ENCODE results near the gene SPAG6.
"Not testable (repeated sequence)": the region's sequence is repeated elsewhere in the genome, so short reads cannot be mapped to it uniquely, and the experiment has no call there.

The SPAG6 gene

GRCh38 chr10:22345301-22346095, at the start of gene SPAG6:
Gene SPAG6 (plus strand): TSS chr10:22345496. CDS start chr10:22345612, 116 bp downstream.
- H3K27ac ChIP-seq: no peak within 1 kb of the TSS
- DNase-seq (ENCODE audit: low spot score): no peak
- CTCF ChIA-PET: interaction anchor here (0.5 to 0.6 kb wide), 2 partner anchors 72 to 99 kb away, joined by 3 to 4 read pairs; no protein-coding TSS in a partner anchor
- POLR2A ChIA-PET (ENCODE audit: low non-redundant PET): no interaction called here
- TF ChIP-seq CTCF (conservative IDR thresholded peaks at IDR 0.05; ENCODE audit: low read depth): no peak

DNA sequence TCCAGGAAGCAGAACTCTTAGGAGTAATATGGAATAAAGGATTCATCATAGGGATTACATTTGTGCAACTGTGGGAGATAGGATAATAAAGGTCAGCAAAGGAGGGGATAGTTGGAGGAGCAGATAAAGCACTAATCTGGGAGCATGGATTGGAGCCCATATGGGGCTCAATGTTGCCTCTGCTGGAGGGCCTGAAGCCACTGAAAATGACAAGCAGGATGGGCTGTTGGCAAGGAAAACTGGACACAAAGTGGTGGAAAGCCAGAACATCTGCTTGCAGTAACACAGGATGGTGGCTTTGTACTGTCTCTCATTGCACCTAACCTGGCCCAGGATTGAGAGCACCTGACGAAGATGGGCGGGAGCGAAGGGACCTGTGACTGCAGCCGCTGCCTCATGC, 44.1 kb upstream of the SPAG6 start:
- H3K27ac ChIP-seq: no peak overlapping the region
- POLR2A ChIA-PET (ENCODE audit: low non-redundant PET): no interaction called here
- no peak for TF ChIP-seq CTCF (conservative IDR thresholded peaks at IDR 0.05; ENCODE audit: low read depth)
- no peak for DNase-seq (ENCODE audit: low spot score)
- CTCF ChIA-PET: no interaction called here

DNA sequence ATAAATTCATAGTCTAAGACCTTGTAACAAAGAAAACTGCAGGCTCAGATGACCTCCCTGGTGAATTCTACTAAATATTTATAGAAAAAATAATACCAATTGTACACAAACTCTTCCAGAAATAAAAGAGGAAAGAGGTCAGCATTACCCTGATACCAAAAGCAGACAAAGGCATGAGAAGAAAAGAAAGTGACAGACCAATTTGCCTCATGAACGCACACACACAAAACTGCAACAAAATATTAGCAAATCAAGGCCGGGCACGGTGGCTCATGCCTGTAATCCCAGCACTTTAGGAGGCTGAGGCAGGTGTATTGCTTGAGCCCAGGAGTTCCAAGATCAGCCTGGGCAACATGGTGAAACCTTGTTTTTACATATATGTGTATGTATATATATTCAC, 41.8 kb upstream of the SPAG6 start:
- CTCF ChIA-PET: no interaction called here
- DNase-seq (ENCODE audit: low spot score): no peak
- H3K27ac ChIP-seq: no peak overlapping the region
- POLR2A ChIA-PET (ENCODE audit: low non-redundant PET): no interaction called here
- TF ChIP-seq CTCF (conservative IDR thresholded peaks at IDR 0.05; ENCODE audit: low read depth): no peak

DNA sequence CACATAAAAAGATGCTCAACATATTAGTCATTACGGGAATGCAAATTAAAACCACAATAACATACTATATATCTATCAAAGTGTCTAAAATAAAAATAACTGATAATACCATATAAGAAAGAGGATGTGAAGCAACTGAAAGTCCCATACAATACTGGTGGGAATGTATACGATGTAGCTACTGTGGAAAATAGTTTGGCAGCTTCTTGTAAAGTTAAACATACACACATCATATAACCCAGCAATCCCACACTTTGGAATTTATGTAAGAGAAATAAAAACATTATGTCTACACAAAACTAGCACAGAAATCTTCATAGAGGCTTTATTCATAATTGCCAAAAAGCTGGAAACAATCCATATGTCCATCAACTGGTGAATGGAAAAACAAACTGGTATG, 39.6 kb upstream of the SPAG6 start:
- no peak overlapping the region for H3K27ac ChIP-seq
- ChIA-PET CTCF (no interaction called here), POLR2A (ENCODE audit: low non-redundant PET) (no interaction called here)
- no peak for TF ChIP-seq CTCF (conservative IDR thresholded peaks at IDR 0.05; ENCODE audit: low read depth)
- DNase-seq (ENCODE audit: low spot score): no peak

DNA sequence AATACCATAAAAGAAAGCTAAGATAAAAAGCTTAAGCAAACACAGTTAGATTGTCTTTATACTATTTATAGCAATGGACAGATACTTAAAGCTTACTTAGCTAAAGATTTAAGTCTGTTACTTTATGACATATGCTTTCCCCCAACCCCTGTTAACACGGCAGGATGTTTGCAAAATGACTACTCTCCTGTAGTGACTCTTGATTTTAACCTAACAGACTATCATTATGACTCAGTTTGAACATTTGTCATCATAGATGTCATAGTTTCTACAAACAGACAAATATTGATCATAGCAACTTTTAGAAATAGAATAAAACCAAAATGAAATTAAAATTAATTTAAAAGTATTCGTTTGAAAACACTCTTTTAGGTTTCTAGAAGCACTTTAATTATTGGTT, 36.9 kb upstream of the SPAG6 start:
- TF ChIP-seq CTCF (conservative IDR thresholded peaks at IDR 0.05; ENCODE audit: low read depth): no peak
- ChIA-PET POLR2A (ENCODE audit: low non-redundant PET) (no interaction called here), CTCF (interaction anchor here (0.7 to 1.6 kb wide), 2 partner anchors 8 to 408 kb away, joined by 3 to 4 read pairs; partner anchors contain the start of gene COMMD3)
- DNase-seq (ENCODE audit: low spot score): peak; percentile 38
- no peak overlapping the region for H3K27ac ChIP-seq

DNA sequence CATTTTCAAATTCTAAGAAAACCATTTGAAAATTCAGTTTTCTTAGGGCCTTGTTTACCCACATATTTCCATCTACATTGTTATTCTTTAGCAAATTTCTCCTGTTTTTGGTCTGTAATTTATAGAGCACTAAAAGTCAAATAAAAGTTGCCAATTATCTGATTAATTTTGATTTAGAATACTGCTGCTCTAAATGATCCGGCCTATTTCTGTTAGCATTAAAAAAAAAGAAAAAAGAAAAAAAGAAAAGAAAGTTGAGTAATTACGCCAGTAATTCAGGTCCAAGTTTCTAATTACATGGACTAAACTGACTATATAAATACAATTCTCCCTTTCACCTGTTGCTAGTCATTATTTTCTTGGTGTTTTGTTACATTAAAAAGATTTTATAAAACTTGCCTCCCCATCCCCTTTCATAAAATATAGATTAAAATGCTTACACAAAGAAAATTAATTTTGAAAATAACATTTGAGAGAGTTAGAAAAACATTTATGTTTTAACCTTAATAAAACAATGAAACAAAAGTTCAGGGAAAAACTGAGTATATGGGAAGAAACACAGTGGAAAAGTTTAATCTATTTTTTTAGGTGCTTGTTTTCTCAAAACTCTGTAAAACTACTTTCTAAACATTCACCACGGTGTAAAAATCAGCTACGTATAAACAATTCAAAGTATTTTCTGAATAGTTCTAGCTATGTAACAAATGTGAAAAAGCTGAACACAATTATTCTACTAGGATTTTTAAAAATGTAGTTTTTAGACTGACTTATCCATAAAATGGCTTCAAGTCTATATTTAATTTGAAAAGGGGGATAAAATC, 35.9 kb upstream of the SPAG6 start:
- no peak for DNase-seq (ENCODE audit: low spot score)
- no peak for TF ChIP-seq CTCF (conservative IDR thresholded peaks at IDR 0.05; ENCODE audit: low read depth)
- no peak overlapping the region for H3K27ac ChIP-seq
- CTCF ChIA-PET: interaction anchor here (0.6 kb wide), 1 partner anchor 375 kb away, joined by 4 read pairs; no protein-coding TSS in a partner anchor
- POLR2A ChIA-PET (ENCODE audit: low non-redundant PET): no interaction called here

- CTCF ChIA-PET: interaction anchor here (0.6 kb wide), 1 partner anchor 376 kb away, joined by 4 read pairs; no protein-coding TSS in a partner anchor
- H3K27ac ChIP-seq; DNase-seq (ENCODE audit: low spot score); POLR2A ChIA-PET (ENCODE audit: low non-redundant PET): not testable (repeated sequence)
These were observed 35.3 kb upstream of the SPAG6 start for GRCh38 chr10:22310012-22310411.

All from RWPE1 (cell line).